ENCODE data around the gene CEMIP. TPM values are rescaled to one million over a fixed set of nuclear protein-coding genes. Genes with fewer than 3 reads are reported as not detected.

The CEMIP gene
- total and polyA plus RNA-seq, 2 of the 13 experiments (the other 11 are each of a cell fraction or from before 2014, with no cell fraction given) = 4.3 to 28.5 TPM

- Histone ChIP-seq H2AFZ (ENCODE audit: low read length) (no peak overlapping the region), H3K4me3 (replicated peaks in 1 of 3; ENCODE audit: insufficient read depth in 1 of 3, low read depth in 2 of 3, low read length in 3 of 3) (no peak overlapping the region), H3K4me1 (ENCODE audit: insufficient read depth, low read length) (peaks cover 9% of the 10 kb centered on the region), H3K4me2 (ENCODE audit: low read depth, low read length) (no peak overlapping the region), H3K9ac (ENCODE audit: insufficient read depth, low read depth, low read length) (no peak overlapping the region), H3K27me3 (ENCODE audit: control insufficient read depth in 1 of 2, insufficient read depth in 2 of 2, low read length in 2 of 2) (no peaks in the 10 kb centered on the region), H3K27ac (ENCODE audit: extremely low read length, insufficient read depth, low read length) (no peak overlapping the region), H3K9me3 (ENCODE audit: low read length) (no peaks in the 10 kb centered on the region), H4K20me1 (ENCODE audit: insufficient read depth, low read length) (no peaks in the 10 kb centered on the region), H3K36me3 (replicated peaks in 1 of 2; ENCODE audit: control insufficient read depth in 1 of 2, insufficient read depth in 2 of 2, low read length in 2 of 2) (peaks cover 10 to 30% of the 10 kb centered on the region in 2 experiments; a peak in 3 of 5 replicates), H3K79me2 (ENCODE audit: insufficient read depth, low read length) (no peaks in the 10 kb centered on the region)
- WGBS (ENCODE audit: low lambda C conversion rate) = 95% methylated on average over 5 of the region's 6 CpGs
- no TSS peak for BruUV-seq (replicated peaks)
- FAIRE-seq = no peak
- POLR2A ChIA-PET = interaction anchor here (1.0 kb wide), 1 partner anchor 13 kb away, joined by 3 read pairs; no protein-coding TSS in a partner anchor
- intact Hi-C loops (cut with micrococcal nuclease; ENCODE audit: unreplicated experiment) (no loop called here), in situ Hi-C loops (cut with HindIII; ENCODE audit: extremely low pct_ligation_motif_present, low pct_unique_long_range_greater_than_20kb) (no loop called here)
- DNase-seq (ENCODE audit: low spot score) = no peak
- TF ChIP-seq DBP (CRISPR knock-in tag; IDR thresholded peaks at IDR 0.05; ENCODE audit: not compliant biosample characterization) (no peak), ZNF615 (CRISPR knock-in tag; IDR thresholded peaks at IDR 0.05; ENCODE audit: borderline replicate concordance) (no peak), SOX13 (IDR thresholded peaks at IDR 0.05) (no peak), SOX13 (CRISPR knock-in tag; conservative IDR thresholded peaks at IDR 0.05 in 1 of 2, IDR thresholded peaks at IDR 0.05 in 1 of 2) (no peak), ZNF282 (IDR thresholded peaks at IDR 0.05; ENCODE audit: partially characterized antibody) (no peak), SYNCRIP (IDR thresholded peaks at IDR 0.05; ENCODE audit: insufficient read depth, low read depth, low read length) (no peak), FOXO1 (CRISPR knock-in tag; IDR thresholded peaks at IDR 0.05) (no peak), ARID4A (CRISPR knock-in tag; IDR thresholded peaks at IDR 0.05; ENCODE audit: borderline replicate concordance) (no peak), CENPX (CRISPR knock-in tag; IDR thresholded peaks at IDR 0.05) (no peak)
- CTCF ChIA-PET (ENCODE audit: low intra/inter-chr PET ratio, low total read pairs) = no interaction called here
- ATAC-seq = no peak
Observed at GRCh38 chr15:80825361-80826030, 46.3 kb downstream of the CEMIP start.
